Measurements from ENCODE around the gene ATIC. TPM values are rescaled to one million over a fixed set of nuclear protein-coding genes. Genes with fewer than 3 reads are reported as not detected.

Gene ATIC
- total and polyA plus RNA-seq, 11 donors: 16.8 to 108 (median 49.6) TPM

DNA sequence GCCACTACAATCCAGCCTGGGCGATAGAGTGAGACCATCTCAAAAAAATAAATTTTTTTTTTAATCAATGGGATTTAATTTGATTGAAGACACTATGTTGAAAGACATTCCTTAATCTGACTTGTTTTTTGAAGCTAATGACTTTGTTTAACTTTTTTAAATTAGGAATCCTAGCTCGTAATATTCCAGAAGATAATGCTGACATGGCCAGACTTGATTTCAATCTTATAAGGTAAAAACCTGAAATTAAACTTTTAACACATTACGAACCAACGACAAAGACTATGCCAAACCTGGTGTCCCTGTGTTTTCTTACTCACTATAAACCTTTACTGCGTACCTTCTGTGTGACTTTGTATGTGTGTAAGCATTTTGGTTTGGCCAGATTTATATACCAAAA, 7.6 kb downstream of the ATIC start:
- peaks cover 0 to 63% (median 22%) of the 10 kb centered on the region in 9 donors for H3K36me3 ChIP-seq
- WGBS, 4 donors: 95 to 98% (median 96%) methylated on average over 5 of the region's 5 CpGs
- ATAC-seq: no peak

DNA sequence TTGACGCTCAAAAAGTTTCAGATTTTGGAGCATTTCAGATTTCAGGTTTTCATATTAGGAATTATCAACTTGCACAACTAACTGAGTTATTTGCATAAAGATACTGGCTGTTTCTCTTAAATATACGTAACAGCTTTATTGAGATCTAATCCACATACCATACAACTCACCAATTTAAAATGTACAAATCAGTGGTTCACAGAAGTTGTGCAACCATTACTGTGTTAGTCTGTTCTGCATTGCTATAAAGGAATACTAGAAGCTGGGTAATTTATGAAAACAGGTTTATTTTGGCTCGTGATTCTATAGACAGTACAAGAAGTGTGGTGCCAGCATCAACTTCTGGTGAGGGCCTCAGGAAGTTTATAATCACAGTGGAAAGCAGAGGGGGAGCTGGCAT, 8.2 kb downstream of the ATIC start:
- no peak for ATAC-seq
- TF ChIP-seq, protein P1, sequence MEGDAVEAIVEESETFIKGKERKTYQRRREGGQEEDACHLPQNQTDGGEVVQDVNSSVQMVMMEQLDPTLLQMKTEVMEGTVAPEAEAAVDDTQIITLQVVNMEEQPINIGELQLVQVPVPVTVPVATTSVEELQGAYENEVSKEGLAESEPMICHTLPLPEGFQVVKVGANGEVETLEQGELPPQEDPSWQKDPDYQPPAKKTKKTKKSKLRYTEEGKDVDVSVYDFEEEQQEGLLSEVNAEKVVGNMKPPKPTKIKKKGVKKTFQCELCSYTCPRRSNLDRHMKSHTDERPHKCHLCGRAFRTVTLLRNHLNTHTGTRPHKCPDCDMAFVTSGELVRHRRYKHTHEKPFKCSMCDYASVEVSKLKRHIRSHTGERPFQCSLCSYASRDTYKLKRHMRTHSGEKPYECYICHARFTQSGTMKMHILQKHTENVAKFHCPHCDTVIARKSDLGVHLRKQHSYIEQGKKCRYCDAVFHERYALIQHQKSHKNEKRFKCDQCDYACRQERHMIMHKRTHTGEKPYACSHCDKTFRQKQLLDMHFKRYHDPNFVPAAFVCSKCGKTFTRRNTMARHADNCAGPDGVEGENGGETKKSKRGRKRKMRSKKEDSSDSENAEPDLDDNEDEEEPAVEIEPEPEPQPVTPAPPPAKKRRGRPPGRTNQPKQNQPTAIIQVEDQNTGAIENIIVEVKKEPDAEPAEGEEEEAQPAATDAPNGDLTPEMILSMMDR (IDR thresholded peaks at IDR 0.05): no peak

More for the DNA sequence above, 7.6 kb downstream of the ATIC start:
- Histone ChIP-seq H3K4me1 (no peaks in the 10 kb centered on the region), H3K27ac (no peak overlapping the region), H3K27me3 (no peaks in the 10 kb centered on the region), H3K9me3 (no peaks in the 10 kb centered on the region), H3K4me3 (no peak overlapping the region)
- intact Hi-C loops (cut with DNase I): no loop called here
- TF ChIP-seq, protein P1 (IDR thresholded peaks at IDR 0.05): no peak
- TF ChIP-seq POLR2A (IDR thresholded peaks at IDR 0.05): no peak
- no peak for DNase-seq

DNA sequence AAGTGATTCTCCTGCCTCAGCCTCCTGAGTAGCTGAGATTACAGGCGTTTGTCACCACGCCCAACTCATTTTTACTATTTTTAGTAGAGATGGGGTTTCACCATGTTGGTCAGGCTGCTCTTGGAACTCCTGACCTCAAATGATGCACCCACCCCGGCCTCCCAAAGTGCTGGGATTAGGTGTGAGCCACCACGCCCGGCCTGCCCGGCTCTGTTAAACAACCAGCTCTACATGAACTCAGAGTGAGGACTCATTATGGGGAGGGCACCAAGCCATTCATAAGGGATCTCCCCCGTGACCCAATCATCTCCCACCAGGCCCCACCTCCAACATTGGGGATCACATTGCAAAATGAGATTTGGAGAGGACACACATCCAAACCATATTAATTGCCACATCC, 8.8 kb downstream of the ATIC start:
- ATAC-seq (no peak), DNase-seq (no peak)
- Histone ChIP-seq H3K27me3 (no peaks in the 10 kb centered on the region), H3K9me3 (no peaks in the 10 kb centered on the region), H3K36me3 (peaks cover 0 to 71% (median 25%) of the 10 kb centered on the region in 9 donors), H3K27ac (no peak overlapping the region), H3K4me1 (no peaks in the 10 kb centered on the region), H3K4me3 (no peak overlapping the region)
- no peak for TF ChIP-seq POLR2A (IDR thresholded peaks at IDR 0.05)
- TF ChIP-seq, protein P1 (IDR thresholded peaks at IDR 0.05): no peak
- intact Hi-C loops (cut with DNase I): no loop called here
- WGBS, 4 donors: 83 to 89% (median 86%) methylated on average over 7 of the region's 7 CpGs

More for the DNA sequence above, 8.2 kb downstream of the ATIC start:
- Histone ChIP-seq H3K4me3 (no peak overlapping the region), H3K36me3 (peaks cover 0 to 65% (median 22%) of the 10 kb centered on the region in 9 donors), H3K4me1 (no peaks in the 10 kb centered on the region), H3K27me3 (no peaks in the 10 kb centered on the region), H3K9me3 (no peaks in the 10 kb centered on the region), H3K27ac (no peak overlapping the region)
- intact Hi-C loops (cut with DNase I): no loop called here
- DNase-seq: no peak
- 82 to 89% (median 85%) methylated on average over 3 of the region's 3 CpGs for WGBS, 4 donors

DNA sequence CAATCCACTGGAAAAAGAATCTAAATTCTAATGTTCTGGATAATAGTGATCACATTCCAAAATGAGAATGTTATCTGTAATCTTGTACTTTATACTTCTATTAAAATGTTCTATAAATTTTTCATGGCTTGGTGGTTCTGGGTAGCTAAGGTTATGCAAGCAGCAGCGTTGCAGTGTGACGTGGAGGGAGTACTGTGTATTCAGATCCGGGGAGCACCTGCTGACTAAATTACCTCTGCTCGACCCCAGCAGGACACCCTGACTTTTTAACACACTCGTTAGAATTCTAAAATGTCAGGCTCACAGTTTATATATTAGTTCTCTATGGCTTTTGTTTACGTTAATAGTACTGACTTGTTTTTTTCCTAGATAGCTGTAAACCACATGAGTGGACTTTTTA, 13.0 kb downstream of the ATIC start:
- no peaks in the 10 kb centered on the region for H3K9me3 ChIP-seq
- TF ChIP-seq, protein P1 (IDR thresholded peaks at IDR 0.05): no peak
- no peak for TF ChIP-seq POLR2A (IDR thresholded peaks at IDR 0.05)
- intact Hi-C loops (cut with DNase I): no loop called here
- H3K36me3 ChIP-seq: peaks cover 0 to 76% (median 43%) of the 10 kb centered on the region in 9 donors
- no peak for DNase-seq
- H3K4me1 ChIP-seq: no peaks in the 10 kb centered on the region
- peak overlapping the region in 1 of 12 donors; percentile 41 for H3K27ac ChIP-seq
- no peaks in the 10 kb centered on the region for H3K27me3 ChIP-seq
- H3K4me3 ChIP-seq: no peak overlapping the region
- ATAC-seq: no peak
- 76 to 87% (median 83%) methylated on average over 6 of the region's 6 CpGs for WGBS, 4 donors

All from heart left ventricle (tissue), 16 donors.